ENCODE data around the gene ZFAND2B. TPM values are rescaled to one million over a fixed set of nuclear protein-coding genes. Genes with fewer than 3 reads are reported as not detected.

ZFAND2B gene
- total RNA-seq, 1 experiment from 2014 or later = 19.5 TPM

DNA sequence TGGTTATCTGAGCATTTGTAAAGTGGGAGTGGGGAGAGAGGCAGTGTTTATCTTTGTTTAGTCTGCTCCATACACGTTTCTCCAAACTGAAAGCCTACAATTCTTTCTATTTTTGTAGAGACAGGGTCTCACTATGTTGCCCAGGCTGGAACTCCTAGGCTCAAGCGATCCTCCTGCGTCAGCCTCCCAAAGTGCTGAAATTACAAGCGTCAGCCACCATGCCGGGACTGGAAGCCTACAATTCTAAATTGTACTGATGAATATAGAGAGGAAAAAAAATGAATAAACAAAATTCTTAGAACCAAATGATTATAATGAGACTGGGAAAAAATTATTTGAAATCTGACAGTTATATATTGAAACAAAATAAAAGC lies 1.4 kb upstream of the ZFAND2B start:
- no peak overlapping the region for H3K27ac Mint-ChIP-seq
- H3K9me3 Mint-ChIP-seq = peaks cover 14% of the 10 kb centered on the region
- peaks cover 17% of the 10 kb centered on the region for H3K36me3 Mint-ChIP-seq
- peaks cover 15% of the 10 kb centered on the region for H3K27me3 Mint-ChIP-seq (ENCODE audit: low read depth)
- DNase-seq (ENCODE audit: low spot score) (no peak), ATAC-seq (no peak)
- ChIA-PET CTCF (interaction anchor here (0.7 to 1.1 kb wide), 2 partner anchors 273 to 325 kb away, joined by 3 read pairs; no protein-coding TSS in a partner anchor), POLR2A (interaction anchor here (0.7 kb wide), 1 partner anchor 495 kb away, joined by 3 read pairs; no protein-coding TSS in a partner anchor)
- peaks cover 6% of the 10 kb centered on the region for H3K4me1 Mint-ChIP-seq
- peak overlapping the region; percentile 74 for H3K4me3 Mint-ChIP-seq
- TF ChIP-seq ZNF121 (CRISPR knock-in tag; IDR thresholded peaks at IDR 0.05) = no peak
- no peak for TF ChIP-seq PRRX2 (CRISPR knock-in tag; IDR thresholded peaks at IDR 0.05)
- TF ChIP-seq, protein P1, sequence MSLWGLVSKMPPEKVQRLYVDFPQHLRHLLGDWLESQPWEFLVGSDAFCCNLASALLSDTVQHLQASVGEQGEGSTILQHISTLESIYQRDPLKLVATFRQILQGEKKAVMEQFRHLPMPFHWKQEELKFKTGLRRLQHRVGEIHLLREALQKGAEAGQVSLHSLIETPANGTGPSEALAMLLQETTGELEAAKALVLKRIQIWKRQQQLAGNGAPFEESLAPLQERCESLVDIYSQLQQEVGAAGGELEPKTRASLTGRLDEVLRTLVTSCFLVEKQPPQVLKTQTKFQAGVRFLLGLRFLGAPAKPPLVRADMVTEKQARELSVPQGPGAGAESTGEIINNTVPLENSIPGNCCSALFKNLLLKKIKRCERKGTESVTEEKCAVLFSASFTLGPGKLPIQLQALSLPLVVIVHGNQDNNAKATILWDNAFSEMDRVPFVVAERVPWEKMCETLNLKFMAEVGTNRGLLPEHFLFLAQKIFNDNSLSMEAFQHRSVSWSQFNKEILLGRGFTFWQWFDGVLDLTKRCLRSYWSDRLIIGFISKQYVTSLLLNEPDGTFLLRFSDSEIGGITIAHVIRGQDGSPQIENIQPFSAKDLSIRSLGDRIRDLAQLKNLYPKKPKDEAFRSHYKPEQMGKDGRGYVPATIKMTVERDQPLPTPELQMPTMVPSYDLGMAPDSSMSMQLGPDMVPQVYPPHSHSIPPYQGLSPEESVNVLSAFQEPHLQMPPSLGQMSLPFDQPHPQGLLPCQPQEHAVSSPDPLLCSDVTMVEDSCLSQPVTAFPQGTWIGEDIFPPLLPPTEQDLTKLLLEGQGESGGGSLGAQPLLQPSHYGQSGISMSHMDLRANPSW (CRISPR knock-in tag; conservative IDR thresholded peaks at IDR 0.05; ENCODE audit: low read depth) = no peak
- TF ChIP-seq SMAD4 (CRISPR knock-in tag; IDR thresholded peaks at IDR 0.05) = no peak
- no peak for TF ChIP-seq NFE2L1 (CRISPR knock-in tag; IDR thresholded peaks at IDR 0.05)
- TF ChIP-seq NR2C2 (CRISPR knock-in tag; IDR thresholded peaks at IDR 0.05) = no peak
- TF ChIP-seq, protein P2, sequence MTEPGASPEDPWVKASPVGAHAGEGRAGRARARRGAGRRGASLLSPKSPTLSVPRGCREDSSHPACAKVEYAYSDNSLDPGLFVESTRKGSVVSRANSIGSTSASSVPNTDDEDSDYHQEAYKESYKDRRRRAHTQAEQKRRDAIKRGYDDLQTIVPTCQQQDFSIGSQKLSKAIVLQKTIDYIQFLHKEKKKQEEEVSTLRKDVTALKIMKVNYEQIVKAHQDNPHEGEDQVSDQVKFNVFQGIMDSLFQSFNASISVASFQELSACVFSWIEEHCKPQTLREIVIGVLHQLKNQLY (CRISPR knock-in tag; IDR thresholded peaks at IDR 0.05) = no peak
- TF ChIP-seq ZNF423 (CRISPR knock-in tag; IDR thresholded peaks at IDR 0.05) = no peak
- TF ChIP-seq RELA (CRISPR knock-in tag; IDR thresholded peaks at IDR 0.05; ENCODE audit: borderline replicate concordance) = no peak
- TF ChIP-seq, protein P3, sequence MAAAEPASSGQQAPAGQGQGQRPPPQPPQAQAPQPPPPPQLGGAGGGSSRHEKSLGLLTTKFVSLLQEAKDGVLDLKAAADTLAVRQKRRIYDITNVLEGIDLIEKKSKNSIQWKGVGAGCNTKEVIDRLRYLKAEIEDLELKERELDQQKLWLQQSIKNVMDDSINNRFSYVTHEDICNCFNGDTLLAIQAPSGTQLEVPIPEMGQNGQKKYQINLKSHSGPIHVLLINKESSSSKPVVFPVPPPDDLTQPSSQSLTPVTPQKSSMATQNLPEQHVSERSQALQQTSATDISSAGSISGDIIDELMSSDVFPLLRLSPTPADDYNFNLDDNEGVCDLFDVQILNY (CRISPR knock-in tag; IDR thresholded peaks at IDR 0.05) = no peak
- no peak for TF ChIP-seq ELF4 (CRISPR knock-in tag; IDR thresholded peaks at IDR 0.05; ENCODE audit: low read depth)
- no peak for TF ChIP-seq ZBTB21 (CRISPR knock-in tag; IDR thresholded peaks at IDR 0.05; ENCODE audit: borderline replicate concordance)
- TF ChIP-seq, protein P4, sequence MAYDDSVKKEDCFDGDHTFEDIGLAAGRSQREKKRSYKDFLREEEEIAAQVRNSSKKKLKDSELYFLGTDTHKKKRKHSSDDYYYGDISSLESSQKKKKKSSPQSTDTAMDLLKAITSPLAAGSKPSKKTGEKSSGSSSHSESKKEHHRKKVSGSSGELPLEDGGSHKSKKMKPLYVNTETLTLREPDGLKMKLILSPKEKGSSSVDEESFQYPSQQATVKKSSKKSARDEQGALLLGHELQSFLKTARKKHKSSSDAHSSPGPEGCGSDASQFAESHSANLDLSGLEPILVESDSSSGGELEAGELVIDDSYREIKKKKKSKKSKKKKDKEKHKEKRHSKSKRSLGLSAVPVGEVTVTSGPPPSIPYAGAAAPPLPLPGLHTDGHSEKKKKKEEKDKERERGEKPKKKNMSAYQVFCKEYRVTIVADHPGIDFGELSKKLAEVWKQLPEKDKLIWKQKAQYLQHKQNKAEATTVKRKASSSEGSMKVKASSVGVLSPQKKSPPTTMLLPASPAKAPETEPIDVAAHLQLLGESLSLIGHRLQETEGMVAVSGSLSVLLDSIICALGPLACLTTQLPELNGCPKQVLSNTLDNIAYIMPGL (CRISPR knock-in tag; IDR thresholded peaks at IDR 0.05) = no peak
- TF ChIP-seq HMGA2 (CRISPR knock-in tag; IDR thresholded peaks at IDR 0.05) = no peak
- no peak for TF ChIP-seq KAT7 (CRISPR knock-in tag; IDR thresholded peaks at IDR 0.05; ENCODE audit: borderline replicate concordance)
- TF ChIP-seq, protein P5, sequence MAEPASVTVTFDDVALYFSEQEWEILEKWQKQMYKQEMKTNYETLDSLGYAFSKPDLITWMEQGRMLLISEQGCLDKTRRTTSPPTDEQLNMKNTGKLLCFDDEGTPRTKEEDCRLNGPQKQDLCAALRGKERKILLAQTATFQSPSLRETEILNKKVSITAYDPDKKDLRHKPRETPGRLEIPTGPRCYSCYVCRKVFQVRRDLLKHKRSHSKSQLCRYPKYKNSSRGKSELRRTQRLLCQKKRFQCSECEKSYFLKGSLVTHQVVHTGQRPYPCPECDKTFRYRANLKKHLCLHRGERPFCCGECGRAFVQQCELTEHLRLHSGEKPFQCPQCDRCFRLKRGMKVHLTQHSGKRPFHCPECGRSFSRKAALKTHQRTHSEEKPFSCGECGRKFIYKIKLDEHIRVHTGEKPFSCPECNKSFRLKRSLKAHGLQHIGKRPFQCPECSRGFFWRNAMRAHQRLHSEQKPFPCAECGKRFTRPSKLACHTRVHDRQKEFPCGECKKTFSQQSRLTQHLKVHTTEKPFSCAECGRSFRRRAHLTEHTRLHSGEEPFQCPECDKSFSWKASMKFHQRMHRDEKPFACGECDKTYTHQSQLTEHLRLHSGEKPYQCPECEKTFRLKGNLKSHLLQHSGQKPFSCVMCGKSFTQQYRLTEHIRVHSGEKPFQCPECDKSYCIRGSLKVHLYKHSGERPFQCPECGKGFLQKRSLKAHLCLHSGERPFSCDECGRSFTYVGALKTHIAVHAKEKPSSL (CRISPR knock-in tag; conservative IDR thresholded peaks at IDR 0.05) = no peak
- no peak for TF ChIP-seq TCF7 (CRISPR knock-in tag; IDR thresholded peaks at IDR 0.05; ENCODE audit: low read depth)
- TF ChIP-seq ZNF232 (CRISPR knock-in tag; IDR thresholded peaks at IDR 0.05) = no peak
- TF ChIP-seq EMX1 (CRISPR knock-in tag; IDR thresholded peaks at IDR 0.05) = no peak
